Right lobe of liver (tissue), 6 donors: ENCODE measurements around the gene EML6. TPM values are rescaled to one million over a fixed set of nuclear protein-coding genes. Genes with fewer than 3 reads are reported as not detected.

ENCODE experiments used
- ATAC-seq, 4 donors: fragments of 200-7000 bp; cut with Tn5 transposase; one replicate each; pipeline ENCODE4 v1.9.1; 2020; ENCODE audit warnings: mild to moderate bottlenecking in 4 of 4, moderate library complexity in 4 of 4
- DNase-seq, 3 donors: peaks; one replicate each; pipeline ENCODE4 v3.0.0-alpha.2; 2020
- H3K27ac ChIP-seq, 3 donors: fragments of 200-600 bp; one replicate each; pipeline ENCODE4 v1.8.0; 2022
- H3K27me3 ChIP-seq, 2 donors: fragments of 200-600 bp; one replicate each; pipeline ENCODE4 v1.8.0; 2022
- H3K36me3 ChIP-seq, 4 donors: fragments of 200-600 bp; sonication (generic) in 1 of 4; one replicate each; pipeline versions ENCODE4 v1.5.1 to v1.8.0; 2017 to 2022; ENCODE audit warnings: control low read depth in 1 of 4
- H3K4me1 ChIP-seq, 4 donors: fragments of 200-600 bp; sonication (generic) in 1 of 4; one replicate each; pipeline versions ENCODE4 v1.5.1 to v1.8.0; 2017 to 2022; ENCODE audit warnings: control low read depth in 1 of 4
- H3K4me3 ChIP-seq, 3 donors: fragments of 200-600 bp; one replicate each; pipeline ENCODE4 v1.8.0; 2022
- H3K9me3 ChIP-seq, 4 donors: fragments of 200-600 bp; sonication (generic) in 1 of 4; one replicate each; pipeline versions ENCODE4 v1.5.1 to v1.8.0; 2017 to 2022; ENCODE audit warnings: control low read depth in 1 of 4
- POLR2A ChIP-seq: fragments of 450-650 bp; IDR thresholded peaks from one replicate; pipeline ENCODE4 v1.6.1; 2017; ENCODE audit warnings: antibody characterized with exemption, mild to moderate bottlenecking
- WGBS: methylation state at CpG from one replicate; pipeline ENCODE4 v1.1.6; 2018; ENCODE audit warnings: low coverage, low lambda C conversion rate; ENCODE audit not compliant: insufficient coverage; ENCODE audit errors: missing lambda C conversion rate; 5-methylcytosine and 5-hydroxymethylcytosine counted together
- intact Hi-C, 2 donors: fragments of 100-400 bp; cut with DNase I; formaldehyde crosslinking; loops; one replicate each; pipeline versions ENCODE4 v1.11.2 to v1.14.1; 2022
- total RNA-seq, 6 experiments: library from RNA; depleted of rRNA in 2 of 6; stranded (reverse); fragments of >200 nt in 2 of 6; fragmentation: NEBNext Ultra II Directional in 3 of 6; extraction: Animal tissue kit (Norgen Biotek cat#: 25700) in 3 of 6; gene quantifications; one replicate each; pipeline versions ENCODE4 v1.1.0 to v1.2.4, GENCODE V29; 2016 to 2023
- TF ChIP-seq, protein P1 (sequence below), 4 donors: fragments of 200-600 bp in 3 of 4; fragments of 450-650 bp in 1 of 4; IDR thresholded peaks; one replicate each; pipeline versions ENCODE4 v1.5.1 to v1.8.0; 2016 to 2022; ENCODE audit warnings: antibody characterized with exemption in 4 of 4, mild to moderate bottlenecking in 2 of 4
- donor health status: DM: no; HTN: yes; CAD: no.
- donor health status: DM: no; HTN: no; CAD: no.
- donor health status: DM: no; HTN: no; CAD: no.
- donor health status: DM: no; HTN: yes; CAD: no.
- donor health status: DM: no; HTN: yes; CAD: no.

The EML6 gene
- total RNA-seq, 6 experiments from 2014 or later, result 0.82 to 2.5 (median 1.5) TPM

DNA sequence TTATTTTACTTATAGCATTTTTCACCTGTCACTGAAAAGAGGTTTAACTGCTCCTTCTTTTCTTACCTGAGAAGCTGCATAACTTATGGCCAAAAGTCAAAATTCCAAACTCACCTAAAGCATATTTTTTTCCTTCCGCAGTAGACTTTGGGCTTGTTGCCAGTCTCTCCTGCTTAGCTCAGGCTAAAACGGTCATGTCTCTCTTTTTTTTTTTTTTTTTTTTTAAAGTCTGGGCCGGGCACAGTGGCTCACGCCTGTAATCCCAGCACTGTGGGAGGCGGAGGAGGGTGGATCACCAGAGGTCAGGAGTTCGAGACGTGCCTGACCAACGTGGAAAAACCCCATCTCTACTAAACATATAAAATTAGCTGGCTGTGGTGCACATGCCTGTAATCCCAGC, 213.3 kb downstream of the EML6 start:
- Histone ChIP-seq H3K4me3 (no peak overlapping the region), H3K9me3 (no peaks in the 10 kb centered on the region), H3K27ac (no peak overlapping the region), H3K27me3 (no peaks in the 10 kb centered on the region), H3K4me1 (no peaks in the 10 kb centered on the region), H3K36me3 (no peaks in the 10 kb centered on the region)
- intact Hi-C loops, result no loop called here
- DNase-seq, result no peak
- no peak for ATAC-seq
- WGBS, result 73% methylated on average over 6 of the region's 8 CpGs
- no peak for TF ChIP-seq POLR2A
- TF ChIP-seq, protein P1, sequence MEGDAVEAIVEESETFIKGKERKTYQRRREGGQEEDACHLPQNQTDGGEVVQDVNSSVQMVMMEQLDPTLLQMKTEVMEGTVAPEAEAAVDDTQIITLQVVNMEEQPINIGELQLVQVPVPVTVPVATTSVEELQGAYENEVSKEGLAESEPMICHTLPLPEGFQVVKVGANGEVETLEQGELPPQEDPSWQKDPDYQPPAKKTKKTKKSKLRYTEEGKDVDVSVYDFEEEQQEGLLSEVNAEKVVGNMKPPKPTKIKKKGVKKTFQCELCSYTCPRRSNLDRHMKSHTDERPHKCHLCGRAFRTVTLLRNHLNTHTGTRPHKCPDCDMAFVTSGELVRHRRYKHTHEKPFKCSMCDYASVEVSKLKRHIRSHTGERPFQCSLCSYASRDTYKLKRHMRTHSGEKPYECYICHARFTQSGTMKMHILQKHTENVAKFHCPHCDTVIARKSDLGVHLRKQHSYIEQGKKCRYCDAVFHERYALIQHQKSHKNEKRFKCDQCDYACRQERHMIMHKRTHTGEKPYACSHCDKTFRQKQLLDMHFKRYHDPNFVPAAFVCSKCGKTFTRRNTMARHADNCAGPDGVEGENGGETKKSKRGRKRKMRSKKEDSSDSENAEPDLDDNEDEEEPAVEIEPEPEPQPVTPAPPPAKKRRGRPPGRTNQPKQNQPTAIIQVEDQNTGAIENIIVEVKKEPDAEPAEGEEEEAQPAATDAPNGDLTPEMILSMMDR (IDR thresholded peaks at IDR 0.05), result no peak

DNA sequence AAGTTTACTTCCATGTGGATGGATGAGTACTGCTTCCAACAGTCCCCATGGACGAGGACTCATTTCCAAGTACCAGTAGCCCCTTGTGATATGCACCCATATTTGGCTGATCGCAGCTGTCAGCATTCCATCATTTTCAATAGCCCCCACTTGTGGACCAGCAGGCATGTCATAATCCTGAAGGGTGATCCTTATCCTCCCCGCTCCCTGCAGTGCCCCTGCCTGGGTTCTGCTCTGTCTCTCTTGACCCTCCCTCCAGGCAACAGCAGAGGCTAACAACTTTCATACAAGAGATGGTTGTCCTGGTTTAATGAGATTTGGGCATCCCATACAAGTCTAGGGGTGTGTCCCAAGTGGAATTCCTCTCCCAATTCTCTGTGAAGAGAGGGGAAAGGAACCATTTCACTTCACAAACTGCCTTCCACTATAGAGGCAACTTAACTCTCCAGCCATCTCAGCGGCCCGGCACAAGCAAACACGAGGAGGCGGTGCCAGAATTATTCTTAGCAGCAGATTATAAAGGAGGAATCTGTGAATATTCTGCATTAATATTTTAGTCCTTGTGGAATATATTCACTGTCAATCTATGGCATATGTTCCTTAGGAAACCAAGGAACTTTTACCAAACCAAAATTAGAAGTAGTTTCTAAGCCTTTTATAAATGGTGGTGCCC, 216.1 kb downstream of the EML6 start:
- no peak for ATAC-seq
- H3K27me3 ChIP-seq, result no peaks in the 10 kb centered on the region
- no peak for DNase-seq
- no peaks in the 10 kb centered on the region for H3K36me3 ChIP-seq
- no peak overlapping the region for H3K4me3 ChIP-seq
- WGBS, result 80% methylated on average over 7 of the region's 7 CpGs
- no peaks in the 10 kb centered on the region for H3K4me1 ChIP-seq
- no peaks in the 10 kb centered on the region for H3K9me3 ChIP-seq
- no peak overlapping the region for H3K27ac ChIP-seq
- intact Hi-C loops, result no loop called here
- no peak for TF ChIP-seq POLR2A
- TF ChIP-seq, protein P1 (IDR thresholded peaks at IDR 0.05), result no peak

DNA sequence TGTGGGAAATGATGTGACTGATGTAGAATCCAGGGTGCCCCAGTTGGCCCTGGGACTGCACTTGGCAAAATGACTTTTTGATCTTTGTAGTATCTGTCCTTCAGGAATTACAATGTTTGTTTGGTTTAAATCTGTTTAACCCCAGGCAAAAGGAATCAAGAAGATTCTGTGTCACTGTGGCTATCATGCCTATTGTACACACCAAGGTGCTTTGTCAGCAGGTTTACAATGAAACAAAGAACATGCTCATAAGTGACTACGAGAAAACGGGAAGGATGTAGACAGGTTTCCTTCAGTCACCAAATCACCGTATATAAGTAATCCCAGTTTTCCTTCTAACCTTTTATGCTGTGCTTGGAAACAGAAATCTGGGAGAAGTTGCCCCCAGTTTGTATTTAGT, 217.3 kb downstream of the EML6 start:
- 48% methylated on average over 3 of the region's 3 CpGs for WGBS

GRCh38 chr2:54941248-54941984, 218.0 kb downstream of the EML6 start:
- WGBS, result 89% methylated on average over 14 of the region's 15 CpGs
- no peak for TF ChIP-seq POLR2A
- TF ChIP-seq, protein P1 (IDR thresholded peaks at IDR 0.05), result no peak
- H3K36me3 ChIP-seq, result no peaks in the 10 kb centered on the region
- no peak overlapping the region for H3K27ac ChIP-seq
- H3K4me3 ChIP-seq, result no peak overlapping the region
- no peaks in the 10 kb centered on the region for H3K27me3 ChIP-seq
- H3K9me3 ChIP-seq, result no peaks in the 10 kb centered on the region
- no peak for DNase-seq
- intact Hi-C loops, result no loop called here
- ATAC-seq, result peak in 1 of 4 donors; percentile 21
- peaks cover 0 to 4% (median 0%) of the 10 kb centered on the region in 4 donors for H3K4me1 ChIP-seq

More for the DNA sequence above, 217.3 kb downstream of the EML6 start:
- DNase-seq (no peak), ATAC-seq (no peak)
- no peak for TF ChIP-seq POLR2A
- TF ChIP-seq, protein P1 (IDR thresholded peaks at IDR 0.05), result no peak
- Histone ChIP-seq H3K4me3 (no peak overlapping the region), H3K36me3 (no peaks in the 10 kb centered on the region), H3K9me3 (no peaks in the 10 kb centered on the region), H3K4me1 (peaks cover 0 to 2% (median 0%) of the 10 kb centered on the region in 4 donors), H3K27ac (no peak overlapping the region), H3K27me3 (no peaks in the 10 kb centered on the region)
- intact Hi-C loops, result no loop called here
